C4-2B (cell line): ENCODE measurements around the gene MIPOL1.
"Not testable (repeated sequence)": the region's sequence is repeated elsewhere in the genome, so short reads cannot be mapped to it uniquely, and the experiment has no call there.

Experiments used
- CTCF ChIP-seq: fragments of 450-650 bp; conservative IDR thresholded peaks from 2 replicates; pipeline ENCODE4 v1.5.1; 2017; ENCODE audit warnings: mild to moderate bottlenecking
- ZFX ChIP-seq: fragments of 450-650 bp; IDR thresholded peaks from 2 replicates; pipeline ENCODE4 v1.6.1; 2017

- not testable (repeated sequence) for TF ChIP-seq CTCF, ZFX
Measured at GRCh38 chr14:37397157-37397940, 199.6 kb downstream of the MIPOL1 start.
